GM19452 (cell line): Measurements from ENCODE around the gene RMND1.
"Not testable (repeated sequence)": the region's sequence is repeated elsewhere in the genome, so short reads cannot be mapped to it uniquely, and the experiment has no call there.

Experiments
- ATAC-seq: cut with Tn5 transposase; IDR thresholded peaks from one replicate; pipeline ENCODE4 v1.9.1; 2021; ENCODE audit not compliant: unreplicated experiment

RMND1 gene

GRCh38 chr6:151387175-151387970 lies 64.6 kb downstream of the RMND1 start:
- no peak for ATAC-seq

- no peak for ATAC-seq
These were observed 66.7 kb downstream of the RMND1 start for GRCh38 chr6:151385177-151385576.

DNA sequence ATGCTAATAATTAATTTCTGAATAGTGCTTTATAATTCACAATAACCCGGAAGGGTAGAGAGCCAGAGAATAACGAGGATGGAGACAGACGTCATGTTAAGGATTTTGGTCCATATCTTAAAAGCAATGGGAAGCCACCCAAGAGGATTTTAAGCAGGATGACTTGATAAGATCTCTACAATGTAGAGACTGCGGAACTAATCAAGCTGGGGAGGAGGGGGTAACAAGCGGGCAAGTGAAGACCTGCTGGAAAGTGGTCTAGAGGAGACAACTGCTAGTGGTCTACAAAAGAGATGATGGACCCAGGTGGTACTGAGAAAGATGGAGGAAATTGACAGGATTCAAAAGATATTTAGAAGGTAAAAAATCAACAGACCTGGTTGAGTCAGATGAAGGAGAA lies 67.8 kb downstream of the RMND1 start:
- no peak for ATAC-seq

- ATAC-seq = not testable (repeated sequence)
These were observed 69.3 kb downstream of the RMND1 start for GRCh38 chr6:151382631-151383030.

DNA sequence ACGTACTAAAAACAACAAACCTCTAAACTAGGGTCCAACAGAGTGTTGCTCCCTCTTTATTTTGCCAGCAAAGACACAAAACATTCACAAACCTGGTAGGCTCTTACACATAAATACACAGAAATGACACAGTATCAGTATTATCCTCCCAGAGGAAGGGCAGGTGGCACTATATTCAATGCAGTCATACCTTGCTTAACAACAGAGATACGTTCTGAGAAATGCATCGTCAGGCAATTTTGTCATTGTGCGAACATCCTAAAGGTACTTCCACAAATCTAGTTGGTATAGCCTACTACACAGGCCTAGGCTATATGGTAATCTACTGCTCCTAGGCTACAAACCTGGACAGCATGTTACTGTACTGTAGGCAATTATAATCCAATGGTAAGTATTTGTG lies 70.2 kb downstream of the RMND1 start:
- ATAC-seq = no peak

GRCh38 chr6:151380848-151381205 lies 71.1 kb downstream of the RMND1 start:
- ATAC-seq = peak; percentile 5

- ATAC-seq = peak; percentile 69
These were observed 71.7 kb downstream of the RMND1 start for GRCh38 chr6:151379933-151380847.

DNA sequence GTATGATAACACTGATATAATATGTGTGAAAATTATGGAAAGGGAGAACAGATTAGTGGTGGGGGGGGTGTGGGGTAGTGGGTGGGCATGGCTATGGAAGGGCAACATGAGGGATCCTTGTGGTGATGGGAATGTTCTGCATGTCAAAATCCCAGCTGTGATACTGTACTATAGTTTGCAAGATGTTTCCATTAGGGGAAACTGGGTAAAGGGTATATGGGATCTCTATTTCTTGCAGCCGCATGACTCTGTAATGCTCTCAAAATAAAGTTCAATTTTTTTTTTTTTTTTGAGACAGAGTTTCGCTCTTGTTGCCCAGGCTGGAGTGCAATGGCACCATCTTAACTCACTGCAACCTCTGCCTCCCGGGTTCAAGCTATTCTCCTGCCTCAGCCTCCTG lies 74.8 kb downstream of the RMND1 start:
- ATAC-seq = no peak

DNA sequence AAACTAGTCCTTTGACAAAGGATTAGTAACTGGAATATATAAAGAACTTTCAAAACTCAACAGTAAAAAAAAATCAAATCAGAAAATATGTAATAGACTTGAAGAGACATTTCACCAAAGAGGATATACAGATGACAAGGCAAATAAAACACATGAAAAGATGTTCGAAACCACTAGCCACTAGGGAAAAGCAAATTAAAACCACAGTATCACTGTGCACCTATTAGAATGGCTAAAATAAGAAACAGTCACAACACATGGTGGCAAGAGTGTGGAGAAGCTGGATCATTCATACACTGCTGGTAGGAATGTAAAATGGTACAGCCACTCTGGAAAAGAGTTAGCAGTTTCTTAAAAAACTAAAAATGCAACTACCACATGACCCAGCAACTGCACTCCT lies 75.5 kb downstream of the RMND1 start:
- no peak for ATAC-seq

GRCh38 chr6:151375833-151376232 lies 76.1 kb downstream of the RMND1 start:
- ATAC-seq = no peak

- ATAC-seq = no peak
These were observed 77.8 kb downstream of the RMND1 start for GRCh38 chr6:151374036-151374683.

- no peak for ATAC-seq
These were observed 79.8 kb downstream of the RMND1 start for GRCh38 chr6:151372164-151372563.

DNA sequence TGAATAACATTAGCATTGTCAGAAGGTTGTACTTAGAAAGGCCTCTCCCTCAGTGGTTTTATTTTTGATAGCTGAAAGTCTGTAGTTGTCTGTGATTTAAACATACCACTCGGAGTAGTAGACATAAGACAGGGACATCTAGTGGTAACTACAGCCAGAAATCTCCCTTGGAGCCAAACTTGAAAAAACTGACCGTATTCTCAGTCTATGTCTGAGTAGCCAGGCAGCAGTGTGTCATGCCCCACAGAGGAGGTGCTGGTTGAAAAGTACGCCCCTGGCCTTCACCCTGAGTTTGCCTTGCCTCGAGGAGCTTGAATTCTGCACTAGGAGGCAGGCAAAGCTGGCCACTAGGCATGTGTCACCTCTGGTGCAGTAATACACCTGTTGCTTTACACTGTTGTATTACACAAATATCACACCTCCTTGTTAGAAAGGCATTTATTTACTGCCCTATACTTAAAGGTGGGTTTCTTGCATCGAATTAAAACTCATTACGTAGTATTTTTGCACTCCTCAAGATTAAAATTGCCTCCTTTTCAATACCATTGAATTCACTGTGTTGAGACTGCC lies 81.3 kb downstream of the RMND1 start:
- ATAC-seq = no peak

DNA sequence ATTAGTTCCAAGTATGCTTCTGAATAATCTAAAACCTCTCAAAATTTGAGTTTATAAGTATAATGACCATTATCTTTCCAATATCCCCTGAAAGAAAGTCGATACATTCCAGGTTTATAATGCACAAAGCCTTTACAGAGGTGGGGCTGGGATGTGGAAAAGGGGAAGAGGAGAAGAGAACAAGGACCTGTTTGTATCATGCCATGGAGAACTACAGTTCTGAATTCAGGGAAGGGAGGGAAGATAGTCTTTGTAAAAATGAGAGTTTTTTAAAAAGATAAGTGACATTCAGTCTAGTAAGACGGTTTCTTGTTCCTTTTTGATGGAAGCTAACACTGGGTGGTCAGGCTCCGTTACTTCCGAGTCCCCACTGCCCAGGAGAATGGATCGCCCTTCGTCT lies 86.7 kb downstream of the RMND1 start:
- no peak for ATAC-seq

- ATAC-seq = no peak
These were observed 92.4 kb downstream of the RMND1 start for GRCh38 chr6:151359486-151359885.

GRCh38 chr6:151358475-151358874 lies 93.5 kb downstream of the RMND1 start:
- ATAC-seq = no peak

DNA sequence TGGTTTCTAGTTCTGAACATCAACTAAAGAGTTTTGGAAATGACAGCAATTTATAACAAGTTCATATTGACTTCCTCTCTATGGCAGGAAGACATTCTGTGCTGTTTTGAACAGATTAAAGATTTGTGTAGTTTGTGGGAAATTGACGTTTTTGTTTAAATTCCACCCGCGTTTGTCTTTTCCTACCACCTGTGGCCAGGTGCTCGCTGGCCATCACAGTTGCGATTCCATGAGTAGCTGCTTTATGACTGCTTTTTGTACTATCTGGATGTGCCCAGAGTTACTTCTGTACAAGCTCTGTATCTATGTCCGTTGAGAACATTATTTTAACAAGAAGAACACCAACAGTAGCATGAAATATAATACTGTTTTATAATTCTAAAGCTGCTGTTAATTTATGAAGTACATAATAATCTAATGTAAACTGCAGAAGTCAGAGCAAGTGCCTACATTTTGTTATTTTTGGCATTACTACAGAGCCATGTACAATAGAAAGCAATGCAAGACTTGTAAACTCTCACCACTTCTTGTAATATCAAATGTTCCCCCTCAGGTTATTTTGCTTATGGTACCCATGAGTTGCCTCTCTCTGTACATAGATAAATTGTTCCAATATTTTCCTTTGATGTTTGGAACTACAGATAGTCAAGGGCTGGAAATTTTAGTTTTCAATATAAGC lies 94.0 kb downstream of the RMND1 start:
- ATAC-seq = no peak

- ATAC-seq = not testable (repeated sequence)
These were observed 94.9 kb downstream of the RMND1 start for GRCh38 chr6:151356983-151357382.
